ENCODE results near the gene POLR1E.

DNA sequence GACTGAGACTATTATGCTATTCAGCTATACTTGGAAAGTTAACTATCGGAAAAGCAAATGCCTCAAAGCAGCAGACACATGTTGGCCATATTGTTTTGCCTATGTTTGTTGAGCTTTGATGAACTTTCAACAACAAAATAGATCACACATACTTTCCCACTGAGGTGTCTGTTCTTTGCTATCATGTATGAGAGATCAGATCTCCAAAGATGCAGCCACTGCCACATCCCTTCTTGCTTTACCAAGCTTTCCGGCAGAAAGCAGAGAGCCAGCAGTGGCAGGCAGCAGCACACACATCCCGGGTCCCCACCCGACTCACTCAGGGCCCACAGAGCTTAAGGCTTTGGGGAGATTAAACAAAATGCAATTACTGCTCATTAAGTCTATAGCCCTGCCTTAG, 39.3 kb upstream of the POLR1E start:
- TF ChIP-seq YY1 (IDR thresholded peaks at IDR 0.05; ENCODE audit: insufficient read depth, insufficient read length) (no peak), ZNF274 (IDR thresholded peaks at IDR 0.05; ENCODE audit: low read depth, low read length) (no peak)
